Ovary (tissue), 9 donors: ENCODE measurements around the gene FUT7. TPM values are rescaled to one million over a fixed set of nuclear protein-coding genes. Genes with fewer than 3 reads are reported as not detected.

Source experiments
- DNase-seq, 5 donors: peaks; one replicate each; pipeline ENCODE4 v3.0.0-alpha.2; 2019 to 2020
- H3K27ac ChIP-seq, 2 donors: fragments of 200-600 bp; one replicate each; pipeline versions ENCODE4 v1.5.1 to v1.8.0; 2019 to 2022
- H3K27me3 ChIP-seq: fragments of 200-600 bp; one replicate; pipeline ENCODE4 v1.8.0; 2022
- H3K36me3 ChIP-seq: fragments of 200-600 bp; sonication (generic); one replicate; pipeline ENCODE4 v1.5.1; 2019
- H3K4me1 ChIP-seq: one replicate; pipeline ENCODE4 v1.8.1; 2013; ENCODE audit warnings: mild to moderate bottlenecking, moderate library complexity; ENCODE audit not compliant: insufficient read depth
- H3K4me3 ChIP-seq: fragments of 200-600 bp; sonication (generic); one replicate; pipeline ENCODE4 v1.5.1; 2017
- H3K9me3 ChIP-seq, 2 donors: fragments of 200-600 bp in 1 of 2; sonication (generic) in 1 of 2; one replicate each; pipeline versions ENCODE4 v1.5.1 to v1.8.1; 2013 to 2019; ENCODE audit warnings: mild to moderate bottlenecking in 1 of 2, moderate library complexity in 1 of 2
- EP300 ChIP-seq: sonication (generic); formaldehyde crosslinking; IDR thresholded peaks from one replicate; pipeline ENCODE4 v1.6.1; 2017; ENCODE audit warnings: antibody characterized with exemption
- POLR2A ChIP-seq: fragments of 450-650 bp; IDR thresholded peaks from one replicate; pipeline ENCODE4 v1.6.1; 2017; ENCODE audit warnings: antibody characterized with exemption, mild to moderate bottlenecking, moderate library complexity
- WGBS, 3 donors: extraction: QIAGEN DNeasy Blood & Tissue Kit in 1 of 3; methylation state at CpG; one replicate each; pipeline versions ENCODE4 v1.1.5 to v1.1.7; 2013 to 2017; 5-methylcytosine and 5-hydroxymethylcytosine counted together
- intact Hi-C, 4 donors: fragments of 100-400 bp; cut with DNase I; formaldehyde crosslinking; loops; one replicate each; pipeline versions ENCODE4 v1.11.0 to v1.15.1; 2022 to 2023
- polyA plus RNA-seq, 2 donors: library from polyadenylated mRNA; stranded (reverse); fragments of 200-250 nt in 1 of 2; fragments of 350-450 nt in 1 of 2; fragmentation: Illumina TruSeq in 1 of 2; extraction: RNeasy Lipid Tissue Mini Kit (QIAGEN cat#74804) in 1 of 2; gene quantifications; one replicate each; pipeline ENCODE4 v1.2.3, GENCODE V29; 2013 to 2014
- total RNA-seq, 7 donors: library from RNA; depleted of rRNA in 2 of 7; stranded (reverse); fragments of >200 nt in 2 of 7; fragmentation: NEBNext Ultra II Directional in 3 of 7; extraction: Animal tissue kit (Norgen Biotek cat#: 25700) in 3 of 7; gene quantifications; one replicate each; pipeline versions ENCODE4 v1.1.0 to v1.2.4, GENCODE V29; 2016 to 2023
- TF ChIP-seq, protein P1 (sequence below), 3 donors: fragments of 450-650 bp in 2 of 3; fragments of 200-600 bp in 1 of 3; IDR thresholded peaks; one replicate each; pipeline versions ENCODE4 v1.5.1 to v1.8.0; 2016 to 2022; ENCODE audit warnings: antibody characterized with exemption in 3 of 3, mild to moderate bottlenecking in 1 of 3
- donor health status: DM: no; HTN: no; CAD: no; lungs with moderate emphysema.
- donor health status: DM: no; HTN: no; CAD: no.
- donor health status: Bipolar disorder and iron deficiency.
- donor health status: DM: yes; HTN: yes; CAD: no.
- donor health status: DM: no; HTN: no; CAD: no.
- donor health status: DM: yes; HTN: yes; CAD: no.

The FUT7 gene
- total and polyA plus RNA-seq, 9 donors: 0.07 to 0.08 TPM; not detected in 7

GRCh38 chr9:137009938-137010732 lies 21.8 kb downstream of the FUT7 start:
- no peaks in the 10 kb centered on the region for H3K9me3 ChIP-seq
- intact Hi-C loops: no loop called here
- WGBS, 3 donors: 94 to 96% (median 96%) methylated on average over 43 to 49 of the region's 49 CpGs
- no peak for DNase-seq
- no peaks in the 10 kb centered on the region for H3K27me3 ChIP-seq
- TF ChIP-seq EP300: no peak
- H3K4me3 ChIP-seq: no peak overlapping the region
- peaks cover 16% of the 10 kb centered on the region for H3K4me1 ChIP-seq
- H3K27ac ChIP-seq: no peak overlapping the region
- no peaks in the 10 kb centered on the region for H3K36me3 ChIP-seq

DNA sequence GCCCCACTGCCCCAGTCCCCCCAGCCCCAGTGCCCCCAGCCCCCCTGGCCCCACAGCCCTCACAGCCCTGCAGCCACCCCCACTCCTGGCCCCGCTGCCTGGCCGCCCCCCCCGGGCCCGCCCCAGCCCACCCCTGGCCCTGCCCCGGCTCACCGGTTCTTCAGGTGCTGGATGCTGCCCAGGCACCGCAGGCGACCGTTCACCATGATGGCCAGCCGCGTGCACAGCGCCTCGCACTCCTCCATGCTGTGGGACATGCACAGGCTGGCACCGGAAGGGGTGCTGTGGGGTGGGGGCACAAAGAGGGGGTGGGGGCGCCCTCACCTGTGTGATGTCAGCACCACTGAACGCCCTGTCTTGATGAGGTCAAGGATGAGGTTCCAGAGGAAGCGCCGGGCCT lies 22.7 kb downstream of the FUT7 start:
- 89 to 97% (median 93%) methylated on average over 10 to 18 of the region's 18 CpGs for WGBS, 3 donors
- H3K4me3 ChIP-seq: no peak overlapping the region
- intact Hi-C loops: no loop called here
- no peak overlapping the region for H3K27ac ChIP-seq
- H3K36me3 ChIP-seq: no peaks in the 10 kb centered on the region
- DNase-seq: no peak
- H3K27me3 ChIP-seq: no peaks in the 10 kb centered on the region
- no peaks in the 10 kb centered on the region for H3K9me3 ChIP-seq
- TF ChIP-seq POLR2A (no peak), EP300 (no peak)
- TF ChIP-seq, protein P1, sequence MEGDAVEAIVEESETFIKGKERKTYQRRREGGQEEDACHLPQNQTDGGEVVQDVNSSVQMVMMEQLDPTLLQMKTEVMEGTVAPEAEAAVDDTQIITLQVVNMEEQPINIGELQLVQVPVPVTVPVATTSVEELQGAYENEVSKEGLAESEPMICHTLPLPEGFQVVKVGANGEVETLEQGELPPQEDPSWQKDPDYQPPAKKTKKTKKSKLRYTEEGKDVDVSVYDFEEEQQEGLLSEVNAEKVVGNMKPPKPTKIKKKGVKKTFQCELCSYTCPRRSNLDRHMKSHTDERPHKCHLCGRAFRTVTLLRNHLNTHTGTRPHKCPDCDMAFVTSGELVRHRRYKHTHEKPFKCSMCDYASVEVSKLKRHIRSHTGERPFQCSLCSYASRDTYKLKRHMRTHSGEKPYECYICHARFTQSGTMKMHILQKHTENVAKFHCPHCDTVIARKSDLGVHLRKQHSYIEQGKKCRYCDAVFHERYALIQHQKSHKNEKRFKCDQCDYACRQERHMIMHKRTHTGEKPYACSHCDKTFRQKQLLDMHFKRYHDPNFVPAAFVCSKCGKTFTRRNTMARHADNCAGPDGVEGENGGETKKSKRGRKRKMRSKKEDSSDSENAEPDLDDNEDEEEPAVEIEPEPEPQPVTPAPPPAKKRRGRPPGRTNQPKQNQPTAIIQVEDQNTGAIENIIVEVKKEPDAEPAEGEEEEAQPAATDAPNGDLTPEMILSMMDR (IDR thresholded peaks at IDR 0.05): no peak
- peaks cover 16% of the 10 kb centered on the region for H3K4me1 ChIP-seq

GRCh38 chr9:137008312-137008711 lies 23.6 kb downstream of the FUT7 start:
- peaks cover 16% of the 10 kb centered on the region for H3K4me1 ChIP-seq
- no peaks in the 10 kb centered on the region for H3K9me3 ChIP-seq
- no peak overlapping the region for H3K4me3 ChIP-seq
- TF ChIP-seq, protein P1 (IDR thresholded peaks at IDR 0.05): no peak
- TF ChIP-seq POLR2A (no peak), EP300 (no peak)
- 70 to 88% (median 86%) methylated on average over 7 to 22 of the region's 22 CpGs for WGBS, 3 donors
- H3K27ac ChIP-seq: no peak overlapping the region
- intact Hi-C loops: no loop called here
- H3K27me3 ChIP-seq: no peaks in the 10 kb centered on the region
- DNase-seq: no peak
- H3K36me3 ChIP-seq: no peaks in the 10 kb centered on the region

DNA sequence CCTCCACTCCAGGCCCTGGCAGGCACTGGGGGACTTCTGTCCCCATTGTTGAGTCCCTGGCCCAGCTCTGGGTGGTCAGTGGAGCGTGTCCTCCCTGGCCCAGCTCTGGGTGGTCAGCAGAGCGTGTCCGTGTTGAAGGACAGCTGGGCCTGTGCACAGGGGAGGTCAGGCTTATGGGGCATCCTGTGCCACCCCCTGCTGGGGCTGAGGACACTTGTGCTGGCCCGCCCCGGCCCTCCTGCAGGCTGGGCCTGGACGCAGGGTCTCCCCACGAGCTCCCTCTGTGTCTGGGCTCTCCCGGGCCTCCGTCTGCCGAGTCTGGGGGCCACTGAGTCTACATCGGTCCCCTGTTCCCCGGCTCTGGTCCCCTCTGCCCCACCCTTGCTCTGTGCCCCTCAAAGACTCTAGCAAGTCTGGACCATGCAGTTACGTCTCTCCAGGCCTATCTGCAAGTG lies 24.0 kb downstream of the FUT7 start:
- no peak overlapping the region for H3K27ac ChIP-seq
- H3K36me3 ChIP-seq: no peaks in the 10 kb centered on the region

More for the DNA sequence above, 24.0 kb downstream of the FUT7 start:
- intact Hi-C loops: no loop called here
- Histone ChIP-seq H3K9me3 (no peaks in the 10 kb centered on the region), H3K27me3 (no peaks in the 10 kb centered on the region), H3K4me1 (peaks cover 16% of the 10 kb centered on the region), H3K4me3 (no peak overlapping the region)
- TF ChIP-seq, protein P1 (IDR thresholded peaks at IDR 0.05): no peak
- TF ChIP-seq EP300 (no peak), POLR2A (no peak)
- 88 to 98% (median 92%) methylated on average over 8 to 13 of the region's 13 CpGs for WGBS, 3 donors
- no peak for DNase-seq
